Caco-2 (cell line): ENCODE results near the gene DDX51. TPM values are rescaled to one million over a fixed set of nuclear protein-coding genes. Genes with fewer than 3 reads are reported as not detected.

ENCODE experiments used
- BruUV-seq: library from RNA; stranded (reverse); fragments of 400-500 nt; replicated peaks from 2 replicates; lab custom pipeline; 2021; lab: Mats Ljungman, UMichigan
- CTCF ChIA-PET: fragments of 300-600 bp; sonication (Branson Sonifier 250); formaldehyde crosslinking; loops from one replicate; lab custom pipeline; 2022; ENCODE audit warnings: antibody characterized with exemption; lab: Charles Lee
- POLR2A ChIA-PET: fragments of 300-600 bp; sonication (Branson Sonifier 250); formaldehyde crosslinking; loops from one replicate; lab custom pipeline; 2022; ENCODE audit warnings: antibody characterized with exemption; lab: Charles Lee
- DNase-seq, 2 experiments: peaks; one replicate each; pipeline versions ENCODE4 v3.0.0 to v3.0.0-alpha.2; 2020 to 2022
- H3K27me3 ChIP-seq: replicated peaks from 2 replicates; pipeline ENCODE4 v1.6.0; 2011; ENCODE audit warnings: low read length; ENCODE audit not compliant: control insufficient read depth, insufficient read depth
- H3K36me3 ChIP-seq: 2 replicates; pipeline ENCODE4 v1.5.1; 2011; ENCODE audit warnings: low read length; ENCODE audit not compliant: control insufficient read depth, insufficient read depth
- H3K4me1 ChIP-seq: fragments of 250-450 bp; sonication (Bioruptor Pico); 2 replicates; pipeline ENCODE4 v1.5.1; 2020; ENCODE audit warnings: mild to moderate bottlenecking
- H3K4me3 ChIP-seq: 2 replicates; pipeline ENCODE4 v1.5.1; 2011; ENCODE audit warnings: low read depth, mild to moderate bottlenecking, control low read depth, low read length
- H3K9me3 ChIP-seq: fragments of 250-450 bp; sonication (Bioruptor Pico); 2 replicates; pipeline ENCODE4 v1.5.1; 2020; ENCODE audit warnings: mild to moderate bottlenecking, moderate library complexity
- H3K27ac Mint-ChIP-seq: one replicate; pipeline ENCODE4 v1.8.0; 2022; ENCODE audit warnings: mixed read lengths; ENCODE audit not compliant: unreplicated experiment
- H3K27me3 Mint-ChIP-seq: one replicate; pipeline ENCODE4 v1.8.0; 2022; ENCODE audit warnings: mixed read lengths; ENCODE audit not compliant: insufficient read depth, unreplicated experiment
- H3K36me3 Mint-ChIP-seq: one replicate; pipeline ENCODE4 v1.8.0; 2022; ENCODE audit warnings: mild to moderate bottlenecking, mixed read lengths; ENCODE audit not compliant: insufficient read depth, unreplicated experiment
- H3K4me1 Mint-ChIP-seq: one replicate; pipeline ENCODE4 v1.8.0; 2022; ENCODE audit warnings: low read depth, mixed read lengths; ENCODE audit not compliant: unreplicated experiment
- H3K4me3 Mint-ChIP-seq: one replicate; pipeline ENCODE4 v1.8.0; 2022; ENCODE audit warnings: mild to moderate bottlenecking, moderate library complexity, mixed read lengths; ENCODE audit not compliant: unreplicated experiment
- H3K9me3 Mint-ChIP-seq: one replicate; pipeline ENCODE4 v1.8.0; 2022; ENCODE audit warnings: mixed read lengths; ENCODE audit not compliant: unreplicated experiment
- CTCF ChIP-seq, 2 experiments: fragments of 200-600 bp in 1 of 2; IDR thresholded peaks; 1 replicate in 1 of 2; 2 replicates in 1 of 2; pipeline versions ENCODE4 v1.5.1 to v1.8.0; 2011 to 2022; ENCODE audit warnings: antibody characterized with exemption in 1 of 2, control low read depth in 1 of 2, inconsistent platforms in 1 of 2, low read depth in 1 of 2, low read length in 1 of 2, mild to moderate bottlenecking in 1 of 2, moderate library complexity in 1 of 2; ENCODE audit not compliant: insufficient read depth in 1 of 2, severe bottlenecking in 1 of 2, unreplicated experiment in 1 of 2
- intact Hi-C: fragments of 100-400 bp; cut with micrococcal nuclease; formaldehyde crosslinking; loops from one replicate; pipeline ENCODE4 v1.10.0; 2022; ENCODE audit not compliant: unreplicated experiment
- total RNA-seq: library from RNA; stranded (reverse); gene quantifications from 2 replicates; pipeline ENCODE4 v1.2.3, GENCODE V29; 2022

Gene DDX51
- total RNA-seq, 1 experiment from 2014 or later, result 40.4 TPM

DNA sequence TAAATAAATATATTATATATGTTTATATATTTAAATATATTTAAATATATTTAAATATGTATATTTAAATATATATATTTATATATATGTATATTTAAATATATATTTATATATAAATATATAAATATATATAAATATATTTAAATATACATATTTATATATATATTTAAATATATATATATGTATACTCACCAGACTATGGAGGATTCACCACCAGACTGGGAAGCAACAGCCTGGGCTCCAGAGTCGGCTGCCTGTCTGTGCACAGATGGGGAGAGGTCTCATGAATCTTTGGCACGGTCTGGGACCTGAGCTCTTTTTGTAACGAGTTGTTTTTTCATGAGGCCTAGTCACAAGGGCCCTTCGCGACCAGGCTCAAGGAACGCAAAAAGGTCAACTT is 21.5 kb upstream of the DDX51 start:
- Histone ChIP-seq H3K36me3 (no peaks in the 10 kb centered on the region), H3K9me3 (no peaks in the 10 kb centered on the region), H3K4me3 (no peak overlapping the region), H3K27me3 (no peaks in the 10 kb centered on the region), H3K4me1 (no peaks in the 10 kb centered on the region)
- Mint-ChIP-seq H3K27me3 (peaks cover 5% of the 10 kb centered on the region), H3K9me3 (peaks cover 18% of the 10 kb centered on the region), H3K27ac (no peak overlapping the region), H3K36me3 (peaks cover 10% of the 10 kb centered on the region), H3K4me3 (no peak overlapping the region), H3K4me1 (no peaks in the 10 kb centered on the region)
- intact Hi-C loops, result no loop called here
- CTCF ChIA-PET, result no interaction called here
- DNase-seq, result no peak
- no peak for TF ChIP-seq CTCF (IDR thresholded peaks at IDR 0.05; ENCODE audit: insufficient read depth in 1 of 2, low read depth in 1 of 2, low read length in 1 of 2, severe bottlenecking in 1 of 2, unreplicated experiment in 1 of 2)
- BruUV-seq, result no TSS peak
- POLR2A ChIA-PET, result no interaction called here

GRCh38 chr12:132164426-132164825 is 20.3 kb upstream of the DDX51 start:
- peaks cover 18% of the 10 kb centered on the region for H3K9me3 Mint-ChIP-seq
- H3K4me3 ChIP-seq, result no peak overlapping the region
- no peak overlapping the region for H3K4me3 Mint-ChIP-seq
- no peaks in the 10 kb centered on the region for H3K9me3 ChIP-seq
- intact Hi-C loops, result no loop called here
- no peak overlapping the region for H3K27ac Mint-ChIP-seq
- H3K4me1 Mint-ChIP-seq, result no peaks in the 10 kb centered on the region
- POLR2A ChIA-PET, result interaction anchor here (0.7 kb wide), 1 partner anchor 241 kb away, joined by 3 read pairs; no protein-coding TSS in a partner anchor
- no peak for TF ChIP-seq CTCF (IDR thresholded peaks at IDR 0.05; ENCODE audit: insufficient read depth in 1 of 2, low read depth in 1 of 2, low read length in 1 of 2, severe bottlenecking in 1 of 2, unreplicated experiment in 1 of 2)
- no peaks in the 10 kb centered on the region for H3K27me3 ChIP-seq
- no TSS peak for BruUV-seq
- peaks cover 5% of the 10 kb centered on the region for H3K27me3 Mint-ChIP-seq
- no peaks in the 10 kb centered on the region for H3K36me3 ChIP-seq
- H3K4me1 ChIP-seq, result no peaks in the 10 kb centered on the region
- no peak for DNase-seq
- H3K36me3 Mint-ChIP-seq, result peaks cover 10% of the 10 kb centered on the region
- CTCF ChIA-PET, result no interaction called here

DNA sequence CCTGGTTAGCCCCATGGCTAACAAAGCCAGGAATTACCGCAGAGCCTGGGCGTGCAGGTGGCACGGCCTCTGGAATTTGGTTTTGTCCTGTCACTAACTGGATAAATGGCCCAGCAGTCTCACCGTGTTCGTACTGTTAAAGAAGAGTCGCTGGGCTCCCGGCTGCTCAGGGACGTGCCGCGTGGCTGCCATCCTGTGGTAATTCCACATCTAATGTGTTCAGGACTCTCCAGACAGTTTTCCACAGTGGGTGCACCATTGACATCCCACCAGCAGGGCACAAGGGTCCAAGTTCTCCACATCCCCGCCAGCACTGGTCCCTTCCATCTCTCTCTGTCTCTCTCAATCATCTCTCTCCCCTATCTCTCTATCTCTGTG is 19.8 kb upstream of the DDX51 start:
- no peak overlapping the region for H3K4me3 ChIP-seq
- Mint-ChIP-seq H3K27ac (no peak overlapping the region), H3K4me3 (no peak overlapping the region), H3K36me3 (peaks cover 10% of the 10 kb centered on the region), H3K9me3 (peaks cover 18% of the 10 kb centered on the region), H3K4me1 (no peaks in the 10 kb centered on the region), H3K27me3 (peaks cover 5% of the 10 kb centered on the region)
- POLR2A ChIA-PET, result interaction anchor here (0.7 kb wide), 1 partner anchor 241 kb away, joined by 3 read pairs; no protein-coding TSS in a partner anchor
- no peak for DNase-seq
- intact Hi-C loops, result no loop called here
- CTCF ChIA-PET, result interaction anchor here (2.8 kb wide), 1 partner anchor 250 kb away, joined by 11 read pairs; no protein-coding TSS in a partner anchor
- H3K27me3 ChIP-seq, result no peaks in the 10 kb centered on the region
- no peaks in the 10 kb centered on the region for H3K36me3 ChIP-seq
- H3K4me1 ChIP-seq, result no peaks in the 10 kb centered on the region
- no TSS peak for BruUV-seq
- no peaks in the 10 kb centered on the region for H3K9me3 ChIP-seq
- TF ChIP-seq CTCF (IDR thresholded peaks at IDR 0.05; ENCODE audit: insufficient read depth in 1 of 2, low read depth in 1 of 2, low read length in 1 of 2, severe bottlenecking in 1 of 2, unreplicated experiment in 1 of 2), result peak in 1 of 2 experiments; percentile 25
